HEK293T (cell line): ENCODE data around the gene ZC3H12A.
"Not testable (repeated sequence)": the region's sequence is repeated elsewhere in the genome, so short reads cannot be mapped to it uniquely, and the experiment has no call there.

ENCODE experiments used
- CTCF ChIA-PET: fragments of 350-600 bp; formaldehyde crosslinking; extraction: SDS; loops from one replicate; lab custom pipeline; 2021; ENCODE audit warnings: antibody characterized with exemption, inconsistent platforms; lab: Yijun Ruan, JAX
- POLR2A ChIA-PET: fragments of 350-600 bp; formaldehyde crosslinking; extraction: SDS; loops from one replicate; lab custom pipeline; 2020; ENCODE audit warnings: antibody characterized with exemption, inconsistent platforms; lab: Yijun Ruan, JAX
- DNase-seq: peaks from one replicate; pipeline ENCODE4 v3.0.0; 2012; ENCODE audit warnings: mixed read lengths; ENCODE audit errors: extremely low spot score
- BHLHE40 ChIP-seq: fragments of 450-650 bp; IDR thresholded peaks from 2 replicates; pipeline ENCODE4 v1.6.1; 2016; ENCODE audit warnings: mild to moderate bottlenecking, moderate library complexity, borderline replicate concordance
- CTBP1 ChIP-seq: fragments of 450-650 bp; IDR thresholded peaks from 2 replicates; pipeline ENCODE4 v1.6.1; 2016; ENCODE audit warnings: borderline replicate concordance
- FOXA1 ChIP-seq: fragments of 450-650 bp; IDR thresholded peaks from 2 replicates; pipeline ENCODE4 v1.6.1; 2016; ENCODE audit warnings: mild to moderate bottlenecking
- FOXK2 ChIP-seq: fragments of 450-650 bp; IDR thresholded peaks from 2 replicates; pipeline ENCODE4 v1.6.1; 2016; ENCODE audit warnings: mild to moderate bottlenecking
- FOXM1 ChIP-seq: fragments of 450-650 bp; IDR thresholded peaks from 2 replicates; pipeline ENCODE4 v1.6.1; 2017; ENCODE audit warnings: mild to moderate bottlenecking, borderline replicate concordance
- HDGF ChIP-seq: fragments of 450-650 bp; IDR thresholded peaks from 2 replicates; pipeline ENCODE4 v1.6.1; 2017; ENCODE audit warnings: antibody characterized with exemption, borderline replicate concordance
- L3MBTL2 ChIP-seq: fragments of 450-650 bp; conservative IDR thresholded peaks from 2 replicates; pipeline ENCODE4 v1.6.1; 2016; ENCODE audit warnings: mild to moderate bottlenecking
- LEF1 ChIP-seq: fragments of 450-650 bp; IDR thresholded peaks from 2 replicates; pipeline ENCODE4 v1.6.1; 2017; ENCODE audit warnings: mild to moderate bottlenecking, borderline replicate concordance
- NFRKB ChIP-seq: fragments of 450-650 bp; IDR thresholded peaks from 2 replicates; pipeline ENCODE4 v1.6.1; 2016; ENCODE audit warnings: mild to moderate bottlenecking, moderate library complexity
- PKNOX1 ChIP-seq: fragments of 450-650 bp; IDR thresholded peaks from 2 replicates; pipeline ENCODE4 v1.6.1; 2016
- SUZ12 ChIP-seq: fragments of 450-650 bp; IDR thresholded peaks from 2 replicates; pipeline ENCODE4 v1.6.1; 2016; ENCODE audit warnings: mild to moderate bottlenecking
- TARDBP ChIP-seq: fragments of 450-650 bp; IDR thresholded peaks from 2 replicates; pipeline ENCODE4 v1.6.1; 2016
- ZNF384 ChIP-seq: fragments of 450-650 bp; IDR thresholded peaks from 2 replicates; pipeline ENCODE4 v1.6.1; 2016

Gene ZC3H12A

GRCh38 chr1:37515185-37516034 is 41.0 kb downstream of the ZC3H12A start:
- ChIA-PET CTCF (interaction anchor here (0.5 to 1.8 kb wide), 7 partner anchors 12 to 277 kb away, joined by 3 to 9 read pairs (median 3); no protein-coding TSS in a partner anchor), POLR2A (interaction anchor here (1.0 to 1.9 kb wide), 17 partner anchors 8 to 175 kb away, joined by 3 to 8 read pairs (median 5); partner anchors contain the start of genes DNALI1, SNIP1 and ZC3H12A)
- no peak for TF ChIP-seq FOXK2
- no peak for TF ChIP-seq CTBP1
- no peak for TF ChIP-seq L3MBTL2
- TF ChIP-seq ZNF384 = no peak
- TF ChIP-seq LEF1 = no peak
- TF ChIP-seq FOXA1 = no peak
- no peak for TF ChIP-seq HDGF
- no peak for TF ChIP-seq PKNOX1
- no peak for DNase-seq

- DNase-seq = no peak
- POLR2A ChIA-PET = no interaction called here
- CTCF ChIA-PET = no interaction called here
- no peak for TF ChIP-seq PKNOX1
- TF ChIP-seq NFRKB = no peak
- TF ChIP-seq FOXK2 = no peak
- no peak for TF ChIP-seq SUZ12
- no peak for TF ChIP-seq HDGF
- no peak for TF ChIP-seq FOXM1
Observed at GRCh38 chr1:37517569-37517968, 43.2 kb downstream of the ZC3H12A start.

- DNase-seq, POLR2A ChIA-PET, CTCF ChIA-PET: not testable (repeated sequence)
Observed at GRCh38 chr1:37518241-37518640, 43.9 kb downstream of the ZC3H12A start.

- CTCF ChIA-PET, POLR2A ChIA-PET, DNase-seq: not testable (repeated sequence)
Observed at GRCh38 chr1:37518929-37519328, 44.5 kb downstream of the ZC3H12A start.

- no peak for DNase-seq
- ChIA-PET CTCF (no interaction called here), POLR2A (no interaction called here)
- no peak for TF ChIP-seq LEF1
- no peak for TF ChIP-seq TARDBP
- TF ChIP-seq CTBP1 = no peak
- TF ChIP-seq SUZ12 = no peak
- TF ChIP-seq BHLHE40 = no peak
- no peak for TF ChIP-seq FOXK2
- TF ChIP-seq PKNOX1 = no peak
- no peak for TF ChIP-seq L3MBTL2
Observed at GRCh38 chr1:37519613-37520012, 45.2 kb downstream of the ZC3H12A start.

- DNase-seq, CTCF ChIA-PET, POLR2A ChIA-PET: not testable (repeated sequence)
Observed at GRCh38 chr1:37529888-37530287, 55.5 kb downstream of the ZC3H12A start.

- POLR2A ChIA-PET = interaction anchor here (0.8 kb wide), 1 partner anchor 18 kb away, joined by 5 read pairs; the partner anchor contains the start of gene MEAF6
- CTCF ChIA-PET, DNase-seq: not testable (repeated sequence)
Observed at GRCh38 chr1:37532418-37533156, 58.2 kb downstream of the ZC3H12A start.
